Measurements from ENCODE around the gene ADAMTSL5.

Gene ADAMTSL5

DNA sequence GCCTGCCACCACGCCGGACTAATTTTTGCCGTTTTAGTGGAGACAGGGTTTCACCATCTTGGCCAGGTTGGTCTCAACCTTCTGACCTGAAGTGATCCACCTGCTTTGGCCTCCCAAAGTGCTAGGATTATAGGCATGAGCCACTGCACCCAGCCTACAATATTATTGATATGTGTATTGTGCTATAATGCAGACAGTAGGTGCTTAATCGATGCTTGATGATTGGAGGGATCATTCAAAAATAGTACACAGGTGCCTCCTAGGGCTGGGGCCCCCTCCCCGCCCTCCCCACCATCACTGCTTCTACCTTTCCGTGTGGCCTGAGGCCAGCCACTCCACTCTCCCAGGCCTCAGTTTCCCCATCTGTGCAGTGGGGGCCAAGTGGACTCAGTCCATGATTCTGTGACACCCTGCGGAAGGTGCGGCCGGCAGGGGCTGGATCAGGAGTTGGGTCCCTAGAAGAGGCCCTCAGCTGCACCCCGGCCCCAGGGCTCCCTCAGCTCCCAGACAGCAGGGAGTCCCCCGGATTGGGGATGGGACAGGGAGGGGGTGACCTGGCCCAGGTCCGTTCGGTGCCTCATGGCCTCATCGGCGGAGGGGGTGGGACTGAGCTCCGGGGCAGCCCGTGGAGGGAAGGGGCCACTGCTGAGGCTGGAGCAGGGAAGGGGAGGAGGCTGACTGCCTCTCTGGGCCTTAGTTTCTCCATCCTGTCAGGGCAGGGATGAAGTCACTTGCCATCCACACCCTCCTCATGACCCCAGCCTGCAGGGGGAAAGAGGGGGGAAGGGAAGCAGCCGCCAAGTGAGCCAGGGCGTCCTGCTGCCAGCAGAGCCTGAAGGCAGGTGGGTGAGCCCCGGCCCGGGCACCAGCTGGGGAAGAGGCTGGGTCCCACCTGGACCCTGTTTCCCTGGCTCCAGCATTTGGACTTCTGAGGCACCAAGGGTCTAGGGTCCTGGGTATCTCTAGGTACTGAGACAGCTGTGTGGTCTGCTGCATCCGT is 1.2 kb downstream of the ADAMTSL5 start:
- Histone ChIP-seq H3K9me3 (ENCODE audit: insufficient read depth, low read length) (no peaks in the 10 kb centered on the region), H3K4me3 (ENCODE audit: insufficient read depth, low read length, poor library complexity, severe bottlenecking) (no peak overlapping the region), H3K9ac (ENCODE audit: low read length) (no peak overlapping the region), H3F3A (ENCODE audit: insufficient read depth) (no peaks in the 10 kb centered on the region), H3K4me2 (ENCODE audit: low read depth, low read length, poor library complexity, severe bottlenecking) (no peak overlapping the region), H2AFZ (ENCODE audit: low read depth, low read length, severe bottlenecking) (no peak overlapping the region), H3K9me2 (replicated peaks; ENCODE audit: insufficient read depth, low read length) (no peaks in the 10 kb centered on the region), H3K79me2 (ENCODE audit: insufficient read depth, low read length) (no peaks in the 10 kb centered on the region), H4K20me1 (ENCODE audit: low read depth, low read length) (no peaks in the 10 kb centered on the region), H3K27ac (ENCODE audit: low read depth, low read length) (no peak overlapping the region), H3K27me3 (ENCODE audit: low read length) (no peaks in the 10 kb centered on the region), H3K36me3 (ENCODE audit: low read length) (no peaks in the 10 kb centered on the region)
- TF ChIP-seq, protein P1, sequence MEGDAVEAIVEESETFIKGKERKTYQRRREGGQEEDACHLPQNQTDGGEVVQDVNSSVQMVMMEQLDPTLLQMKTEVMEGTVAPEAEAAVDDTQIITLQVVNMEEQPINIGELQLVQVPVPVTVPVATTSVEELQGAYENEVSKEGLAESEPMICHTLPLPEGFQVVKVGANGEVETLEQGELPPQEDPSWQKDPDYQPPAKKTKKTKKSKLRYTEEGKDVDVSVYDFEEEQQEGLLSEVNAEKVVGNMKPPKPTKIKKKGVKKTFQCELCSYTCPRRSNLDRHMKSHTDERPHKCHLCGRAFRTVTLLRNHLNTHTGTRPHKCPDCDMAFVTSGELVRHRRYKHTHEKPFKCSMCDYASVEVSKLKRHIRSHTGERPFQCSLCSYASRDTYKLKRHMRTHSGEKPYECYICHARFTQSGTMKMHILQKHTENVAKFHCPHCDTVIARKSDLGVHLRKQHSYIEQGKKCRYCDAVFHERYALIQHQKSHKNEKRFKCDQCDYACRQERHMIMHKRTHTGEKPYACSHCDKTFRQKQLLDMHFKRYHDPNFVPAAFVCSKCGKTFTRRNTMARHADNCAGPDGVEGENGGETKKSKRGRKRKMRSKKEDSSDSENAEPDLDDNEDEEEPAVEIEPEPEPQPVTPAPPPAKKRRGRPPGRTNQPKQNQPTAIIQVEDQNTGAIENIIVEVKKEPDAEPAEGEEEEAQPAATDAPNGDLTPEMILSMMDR (IDR thresholded peaks at IDR 0.05; ENCODE audit: insufficient read depth, low read length, poor library complexity, severe bottlenecking), result no peak
- TF ChIP-seq EZH2phosphoT487 (conservative IDR thresholded peaks at IDR 0.05; ENCODE audit: low read length), result no peak

DNA sequence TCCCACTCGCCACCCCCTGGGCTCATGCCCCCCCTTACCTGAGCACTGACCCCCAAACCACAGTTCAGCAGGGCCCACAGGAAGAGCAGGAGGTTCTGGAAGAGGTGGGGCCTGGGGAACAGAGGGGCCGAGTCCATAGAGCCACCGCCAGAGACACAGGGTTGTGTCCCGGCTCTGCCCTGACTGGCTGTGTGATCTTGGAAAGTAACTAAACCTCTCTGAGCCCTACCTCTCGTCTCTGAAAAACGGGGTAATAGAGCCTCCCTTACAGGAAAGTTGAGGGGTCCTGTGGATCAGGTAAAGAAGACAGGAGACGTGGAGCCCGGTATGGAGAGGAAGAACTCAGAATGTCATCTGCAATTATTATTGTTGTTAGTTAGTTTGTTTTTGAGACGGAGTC is 2.0 kb downstream of the ADAMTSL5 start:
- H3K36me3 ChIP-seq (ENCODE audit: low read length), result no peaks in the 10 kb centered on the region
- H2AFZ ChIP-seq (ENCODE audit: low read depth, low read length, severe bottlenecking), result no peak overlapping the region
- no peak for TF ChIP-seq EZH2phosphoT487 (conservative IDR thresholded peaks at IDR 0.05; ENCODE audit: low read length)
- TF ChIP-seq, protein P1 (IDR thresholded peaks at IDR 0.05; ENCODE audit: insufficient read depth, low read length, poor library complexity, severe bottlenecking), result no peak
- H3K27ac ChIP-seq (ENCODE audit: low read depth, low read length), result no peak overlapping the region
- H3K27me3 ChIP-seq (ENCODE audit: low read length), result no peaks in the 10 kb centered on the region
- no peaks in the 10 kb centered on the region for H3F3A ChIP-seq (ENCODE audit: insufficient read depth)
- H4K20me1 ChIP-seq (ENCODE audit: low read depth, low read length), result no peaks in the 10 kb centered on the region
- no peaks in the 10 kb centered on the region for H3K79me2 ChIP-seq (ENCODE audit: insufficient read depth, low read length)
- H3K9ac ChIP-seq (ENCODE audit: low read length), result no peak overlapping the region
- H3K9me3 ChIP-seq (ENCODE audit: insufficient read depth, low read length), result no peaks in the 10 kb centered on the region
- H3K4me2 ChIP-seq (ENCODE audit: low read depth, low read length, poor library complexity, severe bottlenecking), result no peak overlapping the region
- no peaks in the 10 kb centered on the region for H3K9me2 ChIP-seq (replicated peaks; ENCODE audit: insufficient read depth, low read length)
- no peak overlapping the region for H3K4me3 ChIP-seq (ENCODE audit: insufficient read depth, low read length, poor library complexity, severe bottlenecking)

DNA sequence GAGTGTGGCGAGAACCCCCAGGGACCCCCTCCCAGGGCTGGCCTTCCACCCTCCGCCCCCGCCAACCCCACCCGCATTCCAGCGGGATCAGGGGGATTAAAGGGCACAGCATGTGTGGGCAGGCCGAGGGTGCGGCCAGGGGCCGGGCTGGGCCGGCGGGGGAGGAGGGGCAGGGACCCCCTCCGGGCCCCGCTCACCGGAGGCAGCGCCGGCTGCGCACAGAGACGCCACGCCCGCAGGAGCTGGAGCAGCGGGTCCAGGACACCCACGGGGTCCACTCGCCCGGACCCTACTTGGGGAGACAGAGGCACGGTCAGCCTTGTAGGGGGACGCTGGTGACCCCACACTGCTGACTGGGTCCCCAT is 2.4 kb downstream of the ADAMTSL5 start:
- H3K9ac ChIP-seq (ENCODE audit: low read length), result no peak overlapping the region
- H3F3A ChIP-seq (ENCODE audit: insufficient read depth), result no peaks in the 10 kb centered on the region
- H3K79me2 ChIP-seq (ENCODE audit: insufficient read depth, low read length), result no peaks in the 10 kb centered on the region
- H3K36me3 ChIP-seq (ENCODE audit: low read length), result no peaks in the 10 kb centered on the region
- H4K20me1 ChIP-seq (ENCODE audit: low read depth, low read length), result no peaks in the 10 kb centered on the region
- H3K27me3 ChIP-seq (ENCODE audit: low read length), result no peaks in the 10 kb centered on the region
- no peak overlapping the region for H3K4me3 ChIP-seq (ENCODE audit: insufficient read depth, low read length, poor library complexity, severe bottlenecking)
- no peaks in the 10 kb centered on the region for H3K9me3 ChIP-seq (ENCODE audit: insufficient read depth, low read length)
- no peak overlapping the region for H3K27ac ChIP-seq (ENCODE audit: low read depth, low read length)
- no peak overlapping the region for H2AFZ ChIP-seq (ENCODE audit: low read depth, low read length, severe bottlenecking)
- H3K4me2 ChIP-seq (ENCODE audit: low read depth, low read length, poor library complexity, severe bottlenecking), result no peak overlapping the region
- TF ChIP-seq, protein P1 (IDR thresholded peaks at IDR 0.05; ENCODE audit: insufficient read depth, low read length, poor library complexity, severe bottlenecking), result no peak
- no peak for TF ChIP-seq EZH2phosphoT487 (conservative IDR thresholded peaks at IDR 0.05; ENCODE audit: low read length)
- H3K9me2 ChIP-seq (replicated peaks; ENCODE audit: insufficient read depth, low read length), result no peaks in the 10 kb centered on the region

Measured in SU-DHL-6 (cell line).